GM12878 (cell line): ENCODE results near the gene ZNF496. TPM values are rescaled to one million over a fixed set of nuclear protein-coding genes. Genes with fewer than 3 reads are reported as not detected.
A peak's percentile ranks its signal among the peaks of the same experiment; 100 is the strongest.

ENCODE experiments used
- ASH2L ChIP-seq: fragments of 300-600, 200-600 bp; sonication (generic); IDR thresholded peaks from 2 replicates; pipeline ENCODE4 v1.6.1; 2017; ENCODE audit warnings: low read depth, mild to moderate bottlenecking, borderline replicate concordance
- BACH1 ChIP-seq: fragments of 450-650 bp; IDR thresholded peaks from 2 replicates; pipeline ENCODE4 v1.6.1; 2017; ENCODE audit warnings: mild to moderate bottlenecking, borderline replicate concordance
- CBFB ChIP-seq: IDR thresholded peaks from 2 replicates; pipeline ENCODE4 v1.6.1; 2016; ENCODE audit warnings: antibody characterized with exemption, low read depth
- HCFC1 ChIP-seq: fragments of 150-350 bp; IDR thresholded peaks from 2 replicates; pipeline ENCODE4 v1.6.1; 2014; ENCODE audit warnings: low read length
- HDAC2 ChIP-seq: fragments of 200-600 bp; sonication (generic); IDR thresholded peaks from 2 replicates; pipeline ENCODE4 v1.6.1; 2017
- IRF4 ChIP-seq: IDR thresholded peaks from 2 replicates; pipeline ENCODE4 v1.6.1; 2011; ENCODE audit warnings: low read depth, low read length
- KLF5 ChIP-seq: fragments of 450-650 bp; IDR thresholded peaks from 2 replicates; pipeline ENCODE4 v1.6.1; 2014; ENCODE audit warnings: mild to moderate bottlenecking; ENCODE audit not compliant: partially characterized antibody
- MEF2B ChIP-seq: fragments of 450-650 bp; IDR thresholded peaks from 2 replicates; pipeline ENCODE4 v1.6.1; 2018; ENCODE audit warnings: mild to moderate bottlenecking, moderate library complexity; ENCODE audit not compliant: partially characterized antibody, poor library complexity, severe bottlenecking
- MYC ChIP-seq: IDR thresholded peaks from 2 replicates; pipeline ENCODE4 v1.6.1; 2011; ENCODE audit warnings: mild to moderate bottlenecking, low read length, moderate library complexity, inconsistent platforms; ENCODE audit not compliant: insufficient read depth, insufficient replicate concordance, insufficient read length, severe bottlenecking
- NFXL1 ChIP-seq: fragments of 450-650 bp; IDR thresholded peaks from 2 replicates; pipeline ENCODE4 v1.6.1; 2017; ENCODE audit warnings: antibody characterized with exemption, mild to moderate bottlenecking, borderline replicate concordance
- NR2F1 ChIP-seq: fragments of 450-650 bp; conservative IDR thresholded peaks from 2 replicates; pipeline ENCODE4 v1.6.1; 2017; ENCODE audit warnings: mild to moderate bottlenecking
- RAD51 ChIP-seq: fragments of 450-650 bp; IDR thresholded peaks from 2 replicates; pipeline ENCODE4 v1.6.1; 2016; ENCODE audit warnings: moderate library complexity, mild to moderate bottlenecking, inconsistent platforms
- RB1 ChIP-seq: fragments of 450-650 bp; formaldehyde crosslinking; IDR thresholded peaks from 2 replicates; pipeline ENCODE4 v1.6.1; 2017; ENCODE audit warnings: mild to moderate bottlenecking, borderline replicate concordance
- RCOR1 ChIP-seq: conservative IDR thresholded peaks from 2 replicates; pipeline ENCODE4 v1.6.1; 2012; ENCODE audit warnings: low read depth, low read length, improper control_type of control experiment
- RELA ChIP-seq: fragments of 450-650 bp; IDR thresholded peaks from 2 replicates; pipeline ENCODE4 v1.8.0; 2014; ENCODE audit warnings: borderline replicate concordance; ENCODE audit not compliant: partially characterized antibody
- SMC3 ChIP-seq: IDR thresholded peaks from 2 replicates; pipeline ENCODE4 v1.6.1; 2011; ENCODE audit warnings: low read length, improper control_type of control experiment, borderline replicate concordance
- TCF12 ChIP-seq: IDR thresholded peaks from 2 replicates; pipeline ENCODE4 v1.6.1; 2011; ENCODE audit warnings: low read depth, mild to moderate bottlenecking, low read length
- ZNF207 ChIP-seq: fragments of 450-650 bp; IDR thresholded peaks from 2 replicates; pipeline ENCODE4 v1.6.1; 2014; ENCODE audit warnings: antibody characterized with exemption, mild to moderate bottlenecking, borderline replicate concordance
- polyA plus RNA-seq, 11 experiments: library from polyadenylated mRNA; depleted of rRNA in 4 of 11; unstranded in 6 of 11; stranded (reverse) in 5 of 11; fragments of >200 nt; fragmentation: Nextera tagmentation in 4 of 11; fragmentation: Illumina TruSeq in 1 of 11; extraction: Ambion mirVana in 4 of 11; extraction: Trizol in 1 of 11; gene quantifications; 1 replicate in 1 of 11; 2 replicates in 10 of 11; pipeline versions ENCODE4 v1.2.1 to v1.2.3, GENCODE V29; 2011 to 2016; ENCODE audit warnings: inconsistent platforms in 2 of 11, missing spikeins in 2 of 11, low read depth in 1 of 11
- total RNA-seq, 4 experiments: library from RNA; depleted of rRNA in 3 of 4; stranded (reverse); fragments of >200 nt in 3 of 4; fragmentation: Illumina TruSeq in 1 of 4; extraction: Trizol in 1 of 4; gene quantifications; 2 replicates each; pipeline versions ENCODE4 v1.2.1 to v1.2.3, GENCODE V29; 2013 to 2021
- TF ChIP-seq, protein P1 (sequence below): fragments of 450-650 bp; IDR thresholded peaks from 2 replicates; pipeline ENCODE4 v1.6.1; 2017; ENCODE audit warnings: mild to moderate bottlenecking, low read depth, inconsistent platforms; ENCODE audit not compliant: poor library complexity, severe bottlenecking
- TF ChIP-seq, protein P2 (sequence below): fragments of 150-350 bp; IDR thresholded peaks from 2 replicates; pipeline ENCODE4 v1.6.1; 2016; ENCODE audit warnings: low read depth, low read length
- TF ChIP-seq, protein P3 (sequence below): fragments of 450-650 bp; IDR thresholded peaks from 2 replicates; pipeline ENCODE4 v1.6.1; 2016; ENCODE audit warnings: mild to moderate bottlenecking
- TF ChIP-seq, protein P4 (sequence below): fragments of 450-650 bp; IDR thresholded peaks from 2 replicates; pipeline ENCODE4 v1.6.1; 2017; ENCODE audit warnings: borderline replicate concordance

The ZNF496 gene
- total and polyA plus RNA-seq, 10 of the 15 experiments (the other 5 are each of a cell fraction or from before 2014, with no cell fraction given): 1.6 to 26.4 (median 12.5) TPM

DNA sequence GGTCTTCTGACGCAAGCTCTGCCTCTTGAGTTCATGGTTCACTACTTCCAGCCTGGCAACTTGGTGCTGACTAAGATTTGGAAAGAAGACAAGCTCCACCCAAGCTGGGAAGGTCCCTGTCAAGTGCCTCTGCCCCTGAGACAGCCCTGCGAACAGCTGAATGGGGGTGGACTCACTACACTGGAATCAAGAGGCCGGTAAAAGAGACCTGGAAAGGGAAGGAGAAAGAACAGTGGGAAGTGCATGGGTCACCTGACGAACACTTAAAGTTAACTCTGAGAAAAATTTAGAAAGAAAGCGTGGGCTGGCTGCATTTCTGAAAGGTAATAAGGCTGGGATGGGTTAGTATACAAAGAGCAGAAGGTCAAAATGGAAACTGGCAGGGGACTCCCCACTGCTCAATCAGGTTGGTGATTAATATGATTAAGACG, 26.1 kb upstream of the ZNF496 start (continued):
- no peak for TF ChIP-seq NFXL1
- TF ChIP-seq RELA: no peak
- peak; percentile 93 for TF ChIP-seq NR2F1
- TF ChIP-seq BACH1: peak; percentile 45; the same call in 1 of the 2 replicates
- no peak for TF ChIP-seq RB1
- TF ChIP-seq MYC: no peak
- TF ChIP-seq, protein P1, sequence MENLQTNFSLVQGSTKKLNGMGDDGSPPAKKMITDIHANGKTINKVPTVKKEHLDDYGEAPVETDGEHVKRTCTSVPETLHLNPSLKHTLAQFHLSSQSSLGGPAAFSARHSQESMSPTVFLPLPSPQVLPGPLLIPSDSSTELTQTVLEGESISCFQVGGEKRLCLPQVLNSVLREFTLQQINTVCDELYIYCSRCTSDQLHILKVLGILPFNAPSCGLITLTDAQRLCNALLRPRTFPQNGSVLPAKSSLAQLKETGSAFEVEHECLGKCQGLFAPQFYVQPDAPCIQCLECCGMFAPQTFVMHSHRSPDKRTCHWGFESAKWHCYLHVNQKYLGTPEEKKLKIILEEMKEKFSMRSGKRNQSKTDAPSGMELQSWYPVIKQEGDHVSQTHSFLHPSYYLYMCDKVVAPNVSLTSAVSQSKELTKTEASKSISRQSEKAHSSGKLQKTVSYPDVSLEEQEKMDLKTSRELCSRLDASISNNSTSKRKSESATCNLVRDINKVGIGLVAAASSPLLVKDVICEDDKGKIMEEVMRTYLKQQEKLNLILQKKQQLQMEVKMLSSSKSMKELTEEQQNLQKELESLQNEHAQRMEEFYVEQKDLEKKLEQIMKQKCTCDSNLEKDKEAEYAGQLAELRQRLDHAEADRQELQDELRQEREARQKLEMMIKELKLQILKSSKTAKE: peak; percentile 73
- TF ChIP-seq ASH2L: no peak
- TF ChIP-seq MEF2B: peak; percentile 5
- TF ChIP-seq IRF4: peak; percentile 65; the same call in 1 of the 2 replicates
- no peak for TF ChIP-seq RAD51
- TF ChIP-seq, protein P2, sequence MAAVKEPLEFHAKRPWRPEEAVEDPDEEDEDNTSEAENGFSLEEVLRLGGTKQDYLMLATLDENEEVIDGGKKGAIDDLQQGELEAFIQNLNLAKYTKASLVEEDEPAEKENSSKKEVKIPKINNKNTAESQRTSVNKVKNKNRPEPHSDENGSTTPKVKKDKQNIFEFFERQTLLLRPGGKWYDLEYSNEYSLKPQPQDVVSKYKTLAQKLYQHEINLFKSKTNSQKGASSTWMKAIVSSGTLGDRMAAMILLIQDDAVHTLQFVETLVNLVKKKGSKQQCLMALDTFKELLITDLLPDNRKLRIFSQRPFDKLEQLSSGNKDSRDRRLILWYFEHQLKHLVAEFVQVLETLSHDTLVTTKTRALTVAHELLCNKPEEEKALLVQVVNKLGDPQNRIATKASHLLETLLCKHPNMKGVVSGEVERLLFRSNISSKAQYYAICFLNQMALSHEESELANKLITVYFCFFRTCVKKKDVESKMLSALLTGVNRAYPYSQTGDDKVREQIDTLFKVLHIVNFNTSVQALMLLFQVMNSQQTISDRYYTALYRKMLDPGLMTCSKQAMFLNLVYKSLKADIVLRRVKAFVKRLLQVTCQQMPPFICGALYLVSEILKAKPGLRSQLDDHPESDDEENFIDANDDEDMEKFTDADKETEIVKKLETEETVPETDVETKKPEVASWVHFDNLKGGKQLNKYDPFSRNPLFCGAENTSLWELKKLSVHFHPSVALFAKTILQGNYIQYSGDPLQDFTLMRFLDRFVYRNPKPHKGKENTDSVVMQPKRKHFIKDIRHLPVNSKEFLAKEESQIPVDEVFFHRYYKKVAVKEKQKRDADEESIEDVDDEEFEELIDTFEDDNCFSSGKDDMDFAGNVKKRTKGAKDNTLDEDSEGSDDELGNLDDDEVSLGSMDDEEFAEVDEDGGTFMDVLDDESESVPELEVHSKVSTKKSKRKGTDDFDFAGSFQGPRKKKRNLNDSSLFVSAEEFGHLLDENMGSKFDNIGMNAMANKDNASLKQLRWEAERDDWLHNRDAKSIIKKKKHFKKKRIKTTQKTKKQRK: no peak
- no peak for TF ChIP-seq CBFB
- TF ChIP-seq, protein P3, sequence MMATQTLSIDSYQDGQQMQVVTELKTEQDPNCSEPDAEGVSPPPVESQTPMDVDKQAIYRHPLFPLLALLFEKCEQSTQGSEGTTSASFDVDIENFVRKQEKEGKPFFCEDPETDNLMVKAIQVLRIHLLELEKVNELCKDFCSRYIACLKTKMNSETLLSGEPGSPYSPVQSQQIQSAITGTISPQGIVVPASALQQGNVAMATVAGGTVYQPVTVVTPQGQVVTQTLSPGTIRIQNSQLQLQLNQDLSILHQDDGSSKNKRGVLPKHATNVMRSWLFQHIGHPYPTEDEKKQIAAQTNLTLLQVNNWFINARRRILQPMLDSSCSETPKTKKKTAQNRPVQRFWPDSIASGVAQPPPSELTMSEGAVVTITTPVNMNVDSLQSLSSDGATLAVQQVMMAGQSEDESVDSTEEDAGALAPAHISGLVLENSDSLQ: peak; percentile 41; the same call in 1 of the 2 replicates
- TF ChIP-seq TCF12: 0 out of 2 replicates have a peak, but pooled peaks have one; percentile 49
- TF ChIP-seq HCFC1: no peak
- no peak for TF ChIP-seq SMC3
- no peak for TF ChIP-seq ZNF207
- no peak for TF ChIP-seq RCOR1
- TF ChIP-seq HDAC2: no peak
- TF ChIP-seq, protein P4, sequence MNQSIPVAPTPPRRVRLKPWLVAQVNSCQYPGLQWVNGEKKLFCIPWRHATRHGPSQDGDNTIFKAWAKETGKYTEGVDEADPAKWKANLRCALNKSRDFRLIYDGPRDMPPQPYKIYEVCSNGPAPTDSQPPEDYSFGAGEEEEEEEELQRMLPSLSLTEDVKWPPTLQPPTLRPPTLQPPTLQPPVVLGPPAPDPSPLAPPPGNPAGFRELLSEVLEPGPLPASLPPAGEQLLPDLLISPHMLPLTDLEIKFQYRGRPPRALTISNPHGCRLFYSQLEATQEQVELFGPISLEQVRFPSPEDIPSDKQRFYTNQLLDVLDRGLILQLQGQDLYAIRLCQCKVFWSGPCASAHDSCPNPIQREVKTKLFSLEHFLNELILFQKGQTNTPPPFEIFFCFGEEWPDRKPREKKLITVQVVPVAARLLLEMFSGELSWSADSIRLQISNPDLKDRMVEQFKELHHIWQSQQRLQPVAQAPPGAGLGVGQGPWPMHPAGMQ: no peak
- TF ChIP-seq KLF5: no peak
